ENCODE measurements around the gene HDGFL1.

The HDGFL1 gene

GRCh38 chr6:22583927-22584326 is 14.6 kb downstream of the HDGFL1 start:
- Histone ChIP-seq H3K23ac (ENCODE audit: low read length in 2 of 2) (no peak overlapping the region), H4K8ac (ENCODE audit: low read length) (no peak overlapping the region), H3K14ac (ENCODE audit: low read length in 2 of 2) (no peak overlapping the region), H2AFZ (ENCODE audit: low read depth, low read length) (no peak overlapping the region), H3K4me2 (ENCODE audit: low read length, poor library complexity, severe bottlenecking) (no peak overlapping the region), H3K27me3 (ENCODE audit: control insufficient read depth in 1 of 2, insufficient read depth in 1 of 2, low read length in 2 of 2) (no peaks in the 10 kb centered on the region), H2AK5ac (ENCODE audit: low read length, severe bottlenecking) (no peak overlapping the region), H3K79me1 (replicated peaks; ENCODE audit: low read length, poor library complexity, severe bottlenecking) (no peaks in the 10 kb centered on the region), H2BK15ac (ENCODE audit: low read depth, poor library complexity, severe bottlenecking) (no peak overlapping the region), H3K9ac (ENCODE audit: low read length) (no peak overlapping the region), H4K91ac (ENCODE audit: low read length) (no peak overlapping the region), H2BK12ac (ENCODE audit: low read length in 2 of 2) (peak overlapping the region in 1 of 2 experiments; percentile 9), H2BK120ac (ENCODE audit: low read depth, low read length) (no peak overlapping the region), H3K4me1 (ENCODE audit: control insufficient read depth, insufficient read depth, low read depth, low read length) (no peaks in the 10 kb centered on the region), H2BK5ac (ENCODE audit: low read depth, low read length, poor library complexity, severe bottlenecking) (no peak overlapping the region), H3K27ac (ENCODE audit: low read length, poor library complexity, severe bottlenecking) (no peak overlapping the region), H3K9me3 (ENCODE audit: control insufficient read depth, low read length) (no peaks in the 10 kb centered on the region), H3K36me3 (ENCODE audit: control insufficient read depth in 1 of 2, insufficient read depth in 2 of 2, low read depth in 1 of 2, low read length in 2 of 2) (no peaks in the 10 kb centered on the region), H3K4me3 (ENCODE audit: insufficient read depth in 1 of 2, low read depth in 1 of 2, low read length in 2 of 2) (no peak overlapping the region), H3K18ac (ENCODE audit: low read depth in 1 of 2, low read length in 2 of 2) (peak overlapping the region in 1 of 2 experiments; percentile 43), H3K4ac (ENCODE audit: low read depth in 1 of 2, low read length in 2 of 2) (no peak overlapping the region)
- no peak for DNase-seq
- WGBS = 98% methylated on average over 1 of the region's 1 CpG

GRCh38 chr6:22589118-22589517 is 19.8 kb downstream of the HDGFL1 start:
- H2BK120ac ChIP-seq (ENCODE audit: low read depth, low read length) = no peak overlapping the region
- H4K91ac ChIP-seq (ENCODE audit: low read length) = no peak overlapping the region
- H3K4me1 ChIP-seq (ENCODE audit: control insufficient read depth, insufficient read depth, low read depth, low read length) = no peaks in the 10 kb centered on the region
- H3K79me1 ChIP-seq (replicated peaks; ENCODE audit: low read length, poor library complexity, severe bottlenecking) = no peaks in the 10 kb centered on the region
- H3K9me3 ChIP-seq (ENCODE audit: control insufficient read depth, low read length) = no peaks in the 10 kb centered on the region
- no peak overlapping the region for H3K4me2 ChIP-seq (ENCODE audit: low read length, poor library complexity, severe bottlenecking)
- H3K27me3 ChIP-seq (ENCODE audit: control insufficient read depth in 1 of 2, insufficient read depth in 1 of 2, low read length in 2 of 2) = no peaks in the 10 kb centered on the region
- no peak overlapping the region for H3K18ac ChIP-seq (ENCODE audit: low read depth in 1 of 2, low read length in 2 of 2)
- no peak overlapping the region for H3K14ac ChIP-seq (ENCODE audit: low read length in 2 of 2)
- no peak overlapping the region for H3K23ac ChIP-seq (ENCODE audit: low read length in 2 of 2)
- H2BK15ac ChIP-seq (ENCODE audit: low read depth, poor library complexity, severe bottlenecking) = no peak overlapping the region
- no peak overlapping the region for H3K9ac ChIP-seq (ENCODE audit: low read length)
- no peak overlapping the region for H2BK12ac ChIP-seq (ENCODE audit: low read length in 2 of 2)
- H3K36me3 ChIP-seq (ENCODE audit: control insufficient read depth in 1 of 2, insufficient read depth in 2 of 2, low read depth in 1 of 2, low read length in 2 of 2) = no peaks in the 10 kb centered on the region
- H3K4ac ChIP-seq (ENCODE audit: low read depth in 1 of 2, low read length in 2 of 2) = no peak overlapping the region
- no peak for DNase-seq
- no peak overlapping the region for H2AFZ ChIP-seq (ENCODE audit: low read depth, low read length)
- H2AK5ac ChIP-seq (ENCODE audit: low read length, severe bottlenecking) = no peak overlapping the region
- no peak overlapping the region for H4K8ac ChIP-seq (ENCODE audit: low read length)
- no peak overlapping the region for H2BK5ac ChIP-seq (ENCODE audit: low read depth, low read length, poor library complexity, severe bottlenecking)
- H3K27ac ChIP-seq (ENCODE audit: low read length, poor library complexity, severe bottlenecking) = no peak overlapping the region
- H3K4me3 ChIP-seq (ENCODE audit: insufficient read depth in 1 of 2, low read depth in 1 of 2, low read length in 2 of 2) = no peak overlapping the region

- Histone ChIP-seq H2BK5ac (ENCODE audit: low read depth, low read length, poor library complexity, severe bottlenecking) (no peak overlapping the region), H3K36me3 (ENCODE audit: control insufficient read depth in 1 of 2, insufficient read depth in 2 of 2, low read depth in 1 of 2, low read length in 2 of 2) (no peaks in the 10 kb centered on the region), H3K9me3 (ENCODE audit: control insufficient read depth, low read length) (no peaks in the 10 kb centered on the region), H3K4me2 (ENCODE audit: low read length, poor library complexity, severe bottlenecking) (no peak overlapping the region), H3K4me3 (ENCODE audit: insufficient read depth in 1 of 2, low read depth in 1 of 2, low read length in 2 of 2) (no peak overlapping the region), H3K18ac (ENCODE audit: low read depth in 1 of 2, low read length in 2 of 2) (no peak overlapping the region), H3K14ac (ENCODE audit: low read length in 2 of 2) (no peak overlapping the region), H2AFZ (ENCODE audit: low read depth, low read length) (no peak overlapping the region), H3K4ac (ENCODE audit: low read depth in 1 of 2, low read length in 2 of 2) (no peak overlapping the region), H3K23ac (ENCODE audit: low read length in 2 of 2) (no peak overlapping the region), H4K91ac (ENCODE audit: low read length) (no peak overlapping the region), H3K27me3 (ENCODE audit: control insufficient read depth in 1 of 2, insufficient read depth in 1 of 2, low read length in 2 of 2) (no peaks in the 10 kb centered on the region), H3K4me1 (ENCODE audit: control insufficient read depth, insufficient read depth, low read depth, low read length) (no peaks in the 10 kb centered on the region), H3K79me1 (replicated peaks; ENCODE audit: low read length, poor library complexity, severe bottlenecking) (no peaks in the 10 kb centered on the region), H4K8ac (ENCODE audit: low read length) (no peak overlapping the region), H2BK120ac (ENCODE audit: low read depth, low read length) (no peak overlapping the region), H2BK12ac (ENCODE audit: low read length in 2 of 2) (no peak overlapping the region), H2BK15ac (ENCODE audit: low read depth, poor library complexity, severe bottlenecking) (no peak overlapping the region), H3K9ac (ENCODE audit: low read length) (no peak overlapping the region), H2AK5ac (ENCODE audit: low read length, severe bottlenecking) (no peak overlapping the region), H3K27ac (ENCODE audit: low read length, poor library complexity, severe bottlenecking) (no peak overlapping the region)
- no peak for DNase-seq
- 88% methylated on average over 3 of the region's 4 CpGs for WGBS
Measured at GRCh38 chr6:22590423-22590822, 21.1 kb downstream of the HDGFL1 start.

- no peak overlapping the region for H3K23ac ChIP-seq (ENCODE audit: low read length in 2 of 2)
- H4K8ac ChIP-seq (ENCODE audit: low read length) = no peak overlapping the region
- H2BK12ac ChIP-seq (ENCODE audit: low read length in 2 of 2) = no peak overlapping the region
- DNase-seq = no peak
- no peak overlapping the region for H2AK5ac ChIP-seq (ENCODE audit: low read length, severe bottlenecking)
- H3K9ac ChIP-seq (ENCODE audit: low read length) = no peak overlapping the region
- H3K36me3 ChIP-seq (ENCODE audit: control insufficient read depth in 1 of 2, insufficient read depth in 2 of 2, low read depth in 1 of 2, low read length in 2 of 2) = no peaks in the 10 kb centered on the region
- H3K27ac ChIP-seq (ENCODE audit: low read length, poor library complexity, severe bottlenecking) = no peak overlapping the region
- no peaks in the 10 kb centered on the region for H3K9me3 ChIP-seq (ENCODE audit: control insufficient read depth, low read length)
- H3K4ac ChIP-seq (ENCODE audit: low read depth in 1 of 2, low read length in 2 of 2) = no peak overlapping the region
- no peaks in the 10 kb centered on the region for H3K79me1 ChIP-seq (replicated peaks; ENCODE audit: low read length, poor library complexity, severe bottlenecking)
- H3K18ac ChIP-seq (ENCODE audit: low read depth in 1 of 2, low read length in 2 of 2) = no peak overlapping the region
- no peak overlapping the region for H4K91ac ChIP-seq (ENCODE audit: low read length)
- H3K27me3 ChIP-seq (ENCODE audit: control insufficient read depth in 1 of 2, insufficient read depth in 1 of 2, low read length in 2 of 2) = no peaks in the 10 kb centered on the region
- WGBS = 97% methylated on average over 3 of the region's 3 CpGs
- H2BK5ac ChIP-seq (ENCODE audit: low read depth, low read length, poor library complexity, severe bottlenecking) = no peak overlapping the region
- H3K14ac ChIP-seq (ENCODE audit: low read length in 2 of 2) = no peak overlapping the region
- H3K4me2 ChIP-seq (ENCODE audit: low read length, poor library complexity, severe bottlenecking) = no peak overlapping the region
- no peak overlapping the region for H3K4me3 ChIP-seq (ENCODE audit: insufficient read depth in 1 of 2, low read depth in 1 of 2, low read length in 2 of 2)
- no peak overlapping the region for H2BK120ac ChIP-seq (ENCODE audit: low read depth, low read length)
- H2BK15ac ChIP-seq (ENCODE audit: low read depth, poor library complexity, severe bottlenecking) = no peak overlapping the region
- no peak overlapping the region for H2AFZ ChIP-seq (ENCODE audit: low read depth, low read length)
- H3K4me1 ChIP-seq (ENCODE audit: control insufficient read depth, insufficient read depth, low read depth, low read length) = peaks cover 6% of the 10 kb centered on the region
Measured at GRCh38 chr6:22593895-22594294, 24.5 kb downstream of the HDGFL1 start.
